Measurements from ENCODE around the gene DNAH8. TPM values are rescaled to one million over a fixed set of nuclear protein-coding genes. Genes with fewer than 3 reads are reported as not detected.

DNAH8 gene
- total and polyA plus RNA-seq, 7 donors: under 0.01 to 0.22 TPM; not detected in 5

DNA sequence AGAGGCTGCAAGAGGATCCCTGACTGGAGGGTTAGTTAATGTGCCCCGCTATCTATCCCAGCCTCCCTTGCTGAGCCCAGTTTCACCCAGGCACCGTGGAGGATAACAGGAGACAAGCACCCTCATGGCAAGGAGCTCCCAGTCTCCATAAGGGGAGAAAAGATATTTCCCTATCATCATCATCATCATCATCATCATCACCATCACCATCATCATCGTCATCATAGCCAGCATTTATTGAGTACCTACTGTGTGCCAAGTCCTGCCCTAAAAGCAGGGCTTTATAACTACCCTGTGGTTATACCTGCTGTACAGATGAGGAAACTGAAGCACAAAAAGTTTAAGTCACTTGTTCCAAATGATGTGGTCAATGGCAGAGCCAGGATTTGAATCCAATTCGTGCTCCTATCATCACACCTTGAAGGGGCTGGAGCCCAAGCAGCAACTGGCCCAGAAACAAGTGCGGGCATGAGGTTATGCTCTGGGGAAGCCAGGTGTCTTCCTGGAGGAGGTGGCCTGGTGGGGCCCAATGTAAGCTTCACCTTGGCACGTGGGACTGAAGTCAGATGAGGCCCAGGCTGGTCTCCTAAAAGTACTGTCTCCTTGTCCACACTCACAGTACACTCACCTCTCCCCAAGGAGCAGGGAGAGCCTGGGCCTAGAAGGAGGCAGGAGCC is 343.5 kb downstream of the DNAH8 start:
- TF ChIP-seq POLR2AphosphoS5 (IDR thresholded peaks at IDR 0.05) (no peak), POLR2A (IDR thresholded peaks at IDR 0.05) (no peak), EP300 (IDR thresholded peaks at IDR 0.05) (no peak), CTCF (IDR thresholded peaks at IDR 0.05) (no peak)
- no peak for DNase-seq
- WGBS, 2 donors: 79 to 85% methylated on average over 6 of the region's 6 CpGs

DNA sequence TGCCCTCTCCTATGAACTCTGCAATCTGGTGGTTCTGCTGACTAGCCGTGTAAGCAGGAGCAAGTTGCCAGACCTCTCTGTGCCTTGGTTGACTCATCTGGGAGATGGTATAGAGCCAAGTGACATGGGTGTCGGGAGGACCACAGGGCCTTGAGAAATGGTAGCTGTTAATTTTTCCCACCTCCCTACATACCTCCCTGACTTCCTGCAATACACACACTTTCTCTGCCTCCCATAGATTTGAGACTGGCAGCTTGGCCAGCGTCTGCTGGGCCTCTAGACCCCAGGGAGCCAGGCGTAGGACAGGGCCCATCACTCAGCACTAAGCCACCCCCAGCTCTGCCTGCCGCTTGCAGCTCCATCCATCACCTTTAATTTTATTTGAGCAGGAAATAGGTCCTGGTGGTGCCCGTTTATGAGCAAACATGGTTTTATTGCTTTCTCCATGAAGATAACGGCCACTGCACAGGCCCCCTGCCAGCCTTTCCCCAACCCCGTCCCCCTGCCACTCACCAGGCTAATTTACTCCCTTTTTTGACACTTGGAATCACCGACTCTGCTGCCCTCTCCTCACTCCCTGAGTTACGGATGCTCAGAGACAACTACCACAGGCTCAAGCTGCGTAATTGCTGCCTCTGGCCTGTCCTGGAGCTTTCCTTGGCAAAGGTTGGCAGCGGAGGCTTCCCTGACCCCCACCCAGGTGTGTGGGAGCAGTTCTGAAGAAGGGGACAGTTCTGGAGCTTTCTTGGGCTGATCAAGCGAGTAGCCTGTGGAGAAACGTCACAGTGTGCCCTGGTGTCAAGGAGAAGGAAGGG is 344.6 kb downstream of the DNAH8 start:
- Histone ChIP-seq H3K9me3 (no peaks in the 10 kb centered on the region), H3K27ac (no peak overlapping the region), H3K4me3 (no peak overlapping the region), H3K27me3 (peaks cover 0 to 25% (median 0%) of the 10 kb centered on the region in 3 donors), H3K4me1 (no peaks in the 10 kb centered on the region), H3K36me3 (no peaks in the 10 kb centered on the region)
- DNase-seq: no peak
- TF ChIP-seq POLR2A (IDR thresholded peaks at IDR 0.05) (no peak), EP300 (IDR thresholded peaks at IDR 0.05) (no peak), POLR2AphosphoS5 (IDR thresholded peaks at IDR 0.05) (no peak), CTCF (IDR thresholded peaks at IDR 0.05) (no peak)
- WGBS, 2 donors: 17 to 58% methylated on average over 14 of the region's 14 CpGs
- intact Hi-C loops (cut with DNase I): no loop called here

More for the DNA sequence above, 343.5 kb downstream of the DNAH8 start:
- no peaks in the 10 kb centered on the region for H3K4me1 ChIP-seq
- H3K27me3 ChIP-seq: peaks cover 0 to 30% (median 0%) of the 10 kb centered on the region in 3 donors
- H3K4me3 ChIP-seq: no peak overlapping the region
- no peaks in the 10 kb centered on the region for H3K36me3 ChIP-seq
- intact Hi-C loops (cut with DNase I): no loop called here
- H3K9me3 ChIP-seq: no peaks in the 10 kb centered on the region
- H3K27ac ChIP-seq: no peak overlapping the region

DNA sequence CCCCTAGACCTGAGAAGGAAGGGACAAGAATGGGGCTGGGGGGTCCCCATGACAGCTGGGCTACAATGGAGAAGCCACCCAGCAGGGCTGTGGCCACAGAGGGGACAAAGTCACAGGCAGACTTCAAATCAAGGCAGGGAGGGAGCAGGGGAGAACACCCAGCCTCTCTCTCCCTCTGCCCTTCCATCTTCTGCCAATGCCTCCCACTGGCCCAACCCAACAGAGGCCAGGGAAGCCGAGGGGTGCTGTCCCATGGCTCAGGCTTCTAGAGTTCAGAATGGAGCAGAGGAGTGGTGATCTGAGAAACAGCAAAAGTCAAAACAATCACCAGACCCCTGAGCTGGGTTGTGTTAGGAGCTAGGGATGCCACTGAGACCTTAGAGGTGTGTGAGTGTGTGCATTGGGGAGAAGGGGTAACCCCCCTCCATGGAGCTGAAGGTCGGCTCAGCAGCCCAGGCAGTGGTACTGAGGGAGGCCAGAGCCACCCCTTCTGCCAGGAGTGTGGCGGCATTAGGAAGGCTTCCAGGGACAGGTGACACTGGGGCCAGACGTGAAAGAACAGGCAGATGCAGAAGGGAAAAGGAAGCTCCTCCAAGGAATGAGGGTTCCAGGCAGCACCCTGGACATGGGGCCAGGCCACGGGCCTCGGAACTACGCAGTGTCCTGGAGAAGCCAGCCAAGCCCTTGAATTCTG is 345.5 kb downstream of the DNAH8 start:
- 29 to 68% methylated on average over 7 of the region's 7 CpGs for WGBS, 2 donors
- no peaks in the 10 kb centered on the region for H3K9me3 ChIP-seq

GRCh38 chr6:39061182-39061581 is 346.1 kb downstream of the DNAH8 start:
- Histone ChIP-seq H3K27ac (no peak overlapping the region), H3K4me1 (no peaks in the 10 kb centered on the region), H3K9me3 (no peaks in the 10 kb centered on the region), H3K4me3 (no peak overlapping the region), H3K36me3 (no peaks in the 10 kb centered on the region), H3K27me3 (peaks cover 0 to 25% (median 0%) of the 10 kb centered on the region in 3 donors)
- WGBS, 2 donors: 10 to 46% methylated on average over 6 of the region's 6 CpGs
- TF ChIP-seq EP300 (IDR thresholded peaks at IDR 0.05) (no peak), CTCF (IDR thresholded peaks at IDR 0.05) (no peak), POLR2A (IDR thresholded peaks at IDR 0.05) (no peak), POLR2AphosphoS5 (IDR thresholded peaks at IDR 0.05) (no peak)
- no peak for DNase-seq
- intact Hi-C loops (cut with DNase I): no loop called here

More for the DNA sequence above, 345.5 kb downstream of the DNAH8 start:
- no peak for TF ChIP-seq POLR2AphosphoS5 (IDR thresholded peaks at IDR 0.05)
- no peak for TF ChIP-seq EP300 (IDR thresholded peaks at IDR 0.05)
- no peak for TF ChIP-seq POLR2A (IDR thresholded peaks at IDR 0.05)
- TF ChIP-seq CTCF (IDR thresholded peaks at IDR 0.05): no peak
- no peak overlapping the region for H3K27ac ChIP-seq
- DNase-seq: no peak
- no peaks in the 10 kb centered on the region for H3K36me3 ChIP-seq
- H3K27me3 ChIP-seq: peaks cover 0 to 25% (median 0%) of the 10 kb centered on the region in 3 donors
- H3K4me1 ChIP-seq: no peaks in the 10 kb centered on the region
- no peak overlapping the region for H3K4me3 ChIP-seq
- intact Hi-C loops (cut with DNase I): no loop called here

Data from sigmoid colon (tissue), 7 donors.